ENCODE measurements around the gene FNBP1L.

The FNBP1L gene

DNA sequence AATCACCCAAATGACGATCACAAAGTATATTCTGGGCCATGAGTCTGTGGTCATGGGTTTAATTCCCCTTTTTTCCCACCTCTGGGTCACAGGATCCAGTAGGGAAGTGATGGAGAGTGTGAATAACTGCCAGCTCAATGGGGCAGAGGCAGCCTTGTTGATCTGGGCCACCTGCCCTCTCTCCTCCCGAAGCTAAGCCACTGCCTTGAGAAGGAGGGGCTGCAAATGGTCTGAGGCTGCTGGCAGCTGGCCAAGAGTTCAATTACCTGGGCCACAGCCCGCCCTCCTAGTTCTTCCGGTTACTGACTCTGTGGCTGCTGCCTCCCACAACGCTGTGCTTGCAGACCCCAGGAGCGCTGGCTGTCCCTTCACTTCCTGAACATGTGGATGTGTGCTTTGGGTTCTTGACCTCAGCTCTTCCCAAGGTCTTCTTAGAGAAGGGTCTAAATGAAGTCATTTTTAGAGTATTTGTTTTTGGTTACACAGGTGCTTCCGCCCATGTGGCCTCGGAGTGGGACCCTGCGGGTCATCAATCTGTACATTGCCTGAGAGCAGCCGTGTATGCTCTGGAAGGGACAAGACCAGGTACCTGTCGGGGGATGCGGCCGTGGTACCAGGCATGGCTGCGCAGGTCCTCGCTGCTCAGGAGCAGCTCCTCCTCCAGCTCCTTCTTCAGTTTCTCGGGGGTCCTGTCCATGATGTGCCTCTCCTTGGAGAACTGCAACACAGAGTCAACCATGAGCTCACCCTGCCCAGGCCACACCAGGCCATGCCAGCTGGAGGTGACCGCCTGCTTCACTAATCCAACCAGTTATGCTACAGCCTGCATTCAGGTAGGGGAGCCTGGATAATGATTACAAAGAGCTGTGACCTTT is 144.0 kb downstream of the FNBP1L start:
- DNase-seq = no peak
- Histone ChIP-seq H2BK5ac (ENCODE audit: low read depth, low read length, poor library complexity, severe bottlenecking) (no peak overlapping the region), H4K91ac (ENCODE audit: low read length) (no peak overlapping the region), H2AK5ac (ENCODE audit: low read length, severe bottlenecking) (peak overlapping the region; percentile 30), H3K4me3 (ENCODE audit: insufficient read depth in 1 of 2, low read depth in 1 of 2, low read length in 2 of 2) (no peak overlapping the region), H3K36me3 (ENCODE audit: control insufficient read depth in 1 of 2, insufficient read depth in 2 of 2, low read depth in 1 of 2, low read length in 2 of 2) (peaks cover 39 to 57% of the 10 kb centered on the region in 2 experiments), H3K23ac (ENCODE audit: low read length in 2 of 2) (no peak overlapping the region), H3K9ac (ENCODE audit: low read length) (no peak overlapping the region), H3K9me3 (ENCODE audit: control insufficient read depth, low read length) (no peaks in the 10 kb centered on the region), H3K18ac (ENCODE audit: low read depth in 1 of 2, low read length in 2 of 2) (no peak overlapping the region), H3K27me3 (ENCODE audit: control insufficient read depth in 1 of 2, insufficient read depth in 1 of 2, low read length in 2 of 2) (no peaks in the 10 kb centered on the region), H3K79me1 (replicated peaks; ENCODE audit: low read length, poor library complexity, severe bottlenecking) (peaks cover 35% of the 10 kb centered on the region), H3K4ac (ENCODE audit: low read depth in 1 of 2, low read length in 2 of 2) (no peak overlapping the region), H2BK15ac (ENCODE audit: low read depth, poor library complexity, severe bottlenecking) (peak overlapping the region; percentile 75), H3K27ac (ENCODE audit: low read length, poor library complexity, severe bottlenecking) (peak overlapping the region; percentile 43), H2BK120ac (ENCODE audit: low read depth, low read length) (no peak overlapping the region), H4K8ac (ENCODE audit: low read length) (no peak overlapping the region), H2AFZ (ENCODE audit: low read depth, low read length) (no peak overlapping the region), H3K4me1 (ENCODE audit: control insufficient read depth, insufficient read depth, low read depth, low read length) (peaks cover 34% of the 10 kb centered on the region), H3K14ac (ENCODE audit: low read length in 2 of 2) (no peak overlapping the region), H3K4me2 (ENCODE audit: low read length, poor library complexity, severe bottlenecking) (no peak overlapping the region), H2BK12ac (ENCODE audit: low read length in 2 of 2) (peak overlapping the region in 1 of 2 experiments; percentile 18)
- 80% methylated on average over 16 of the region's 17 CpGs for WGBS

GRCh38 chr1:93592551-93592949 is 144.6 kb downstream of the FNBP1L start:
- no peak overlapping the region for H4K8ac ChIP-seq (ENCODE audit: low read length)
- no peak overlapping the region for H3K4me2 ChIP-seq (ENCODE audit: low read length, poor library complexity, severe bottlenecking)
- no peaks in the 10 kb centered on the region for H3K27me3 ChIP-seq (ENCODE audit: control insufficient read depth in 1 of 2, insufficient read depth in 1 of 2, low read length in 2 of 2)

GRCh38 chr1:93593854-93594602 is 146.1 kb downstream of the FNBP1L start:
- DNase-seq = no peak
- Histone ChIP-seq H3K9ac (ENCODE audit: low read length) (peak overlapping the region; percentile 79), H4K91ac (ENCODE audit: low read length) (peak overlapping the region; percentile 9), H2AFZ (ENCODE audit: low read depth, low read length) (no peak overlapping the region), H2BK5ac (ENCODE audit: low read depth, low read length, poor library complexity, severe bottlenecking) (no peak overlapping the region), H2AK5ac (ENCODE audit: low read length, severe bottlenecking) (no peak overlapping the region), H2BK120ac (ENCODE audit: low read depth, low read length) (no peak overlapping the region), H3K36me3 (ENCODE audit: control insufficient read depth in 1 of 2, insufficient read depth in 2 of 2, low read depth in 1 of 2, low read length in 2 of 2) (peaks cover 19 to 36% of the 10 kb centered on the region in 2 experiments), H4K8ac (ENCODE audit: low read length) (no peak overlapping the region), H3K18ac (ENCODE audit: low read depth in 1 of 2, low read length in 2 of 2) (peak overlapping the region; percentile 11 to 64), H3K4me3 (ENCODE audit: insufficient read depth in 1 of 2, low read depth in 1 of 2, low read length in 2 of 2) (no peak overlapping the region), H3K79me1 (replicated peaks; ENCODE audit: low read length, poor library complexity, severe bottlenecking) (peaks cover 26% of the 10 kb centered on the region), H3K27ac (ENCODE audit: low read length, poor library complexity, severe bottlenecking) (no peak overlapping the region), H3K27me3 (ENCODE audit: control insufficient read depth in 1 of 2, insufficient read depth in 1 of 2, low read length in 2 of 2) (no peaks in the 10 kb centered on the region), H2BK15ac (ENCODE audit: low read depth, poor library complexity, severe bottlenecking) (no peak overlapping the region), H3K23ac (ENCODE audit: low read length in 2 of 2) (peak overlapping the region in 1 of 2 experiments; percentile 34), H3K4me1 (ENCODE audit: control insufficient read depth, insufficient read depth, low read depth, low read length) (peaks cover 24% of the 10 kb centered on the region), H3K4me2 (ENCODE audit: low read length, poor library complexity, severe bottlenecking) (no peak overlapping the region), H2BK12ac (ENCODE audit: low read length in 2 of 2) (peak overlapping the region in 1 of 2 experiments; percentile 90), H3K4ac (ENCODE audit: low read depth in 1 of 2, low read length in 2 of 2) (peak overlapping the region in 1 of 2 experiments; percentile 17), H3K9me3 (ENCODE audit: control insufficient read depth, low read length) (no peaks in the 10 kb centered on the region), H3K14ac (ENCODE audit: low read length in 2 of 2) (peak overlapping the region in 1 of 2 experiments; percentile 46)
- 78% methylated on average over 13 of the region's 13 CpGs for WGBS

More at GRCh38 chr1:93592551-93592949, 144.6 kb downstream of the FNBP1L start:
- Histone ChIP-seq H2BK120ac (ENCODE audit: low read depth, low read length) (no peak overlapping the region), H3K79me1 (replicated peaks; ENCODE audit: low read length, poor library complexity, severe bottlenecking) (peaks cover 30% of the 10 kb centered on the region), H3K27ac (ENCODE audit: low read length, poor library complexity, severe bottlenecking) (peak overlapping the region; percentile 43), H3K18ac (ENCODE audit: low read depth in 1 of 2, low read length in 2 of 2) (peak overlapping the region in 1 of 2 experiments; percentile 54), H2BK5ac (ENCODE audit: low read depth, low read length, poor library complexity, severe bottlenecking) (no peak overlapping the region), H3K9me3 (ENCODE audit: control insufficient read depth, low read length) (no peaks in the 10 kb centered on the region), H3K4me3 (ENCODE audit: insufficient read depth in 1 of 2, low read depth in 1 of 2, low read length in 2 of 2) (no peak overlapping the region), H3K36me3 (ENCODE audit: control insufficient read depth in 1 of 2, insufficient read depth in 2 of 2, low read depth in 1 of 2, low read length in 2 of 2) (peaks cover 33 to 51% of the 10 kb centered on the region in 2 experiments), H2AK5ac (ENCODE audit: low read length, severe bottlenecking) (no peak overlapping the region), H4K91ac (ENCODE audit: low read length) (peak overlapping the region; percentile 40), H3K9ac (ENCODE audit: low read length) (no peak overlapping the region), H3K14ac (ENCODE audit: low read length in 2 of 2) (no peak overlapping the region), H2BK12ac (ENCODE audit: low read length in 2 of 2) (peak overlapping the region in 1 of 2 experiments; percentile 51), H3K23ac (ENCODE audit: low read length in 2 of 2) (peak overlapping the region in 1 of 2 experiments; percentile 46), H3K4me1 (ENCODE audit: control insufficient read depth, insufficient read depth, low read depth, low read length) (peaks cover 34% of the 10 kb centered on the region), H3K4ac (ENCODE audit: low read depth in 1 of 2, low read length in 2 of 2) (no peak overlapping the region), H2BK15ac (ENCODE audit: low read depth, poor library complexity, severe bottlenecking) (no peak overlapping the region), H2AFZ (ENCODE audit: low read depth, low read length) (no peak overlapping the region)
- no peak for DNase-seq
- 98% methylated on average over 6 of the region's 6 CpGs for WGBS

DNA sequence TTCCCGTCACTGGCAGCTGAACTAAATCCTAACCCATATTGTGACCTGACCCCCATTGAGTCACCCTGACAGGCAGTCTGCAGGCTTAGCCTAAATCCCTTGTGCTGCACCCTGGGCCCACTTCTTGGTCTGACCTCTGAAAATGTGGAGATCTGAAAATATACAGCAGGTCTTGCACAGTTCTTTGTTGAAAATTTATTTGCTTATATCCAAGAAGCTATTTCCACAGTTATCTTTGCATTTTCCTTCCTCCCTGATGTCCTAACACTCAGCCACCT is 146.6 kb downstream of the FNBP1L start:
- Histone ChIP-seq H3K79me1 (replicated peaks; ENCODE audit: low read length, poor library complexity, severe bottlenecking) (peaks cover 27% of the 10 kb centered on the region), H2AK5ac (ENCODE audit: low read length, severe bottlenecking) (no peak overlapping the region), H3K9ac (ENCODE audit: low read length) (peak overlapping the region; percentile 79), H3K4me3 (ENCODE audit: insufficient read depth in 1 of 2, low read depth in 1 of 2, low read length in 2 of 2) (no peak overlapping the region), H2AFZ (ENCODE audit: low read depth, low read length) (no peak overlapping the region), H3K4me2 (ENCODE audit: low read length, poor library complexity, severe bottlenecking) (no peak overlapping the region), H3K23ac (ENCODE audit: low read length in 2 of 2) (peak overlapping the region in 1 of 2 experiments; percentile 34), H4K91ac (ENCODE audit: low read length) (no peak overlapping the region), H2BK5ac (ENCODE audit: low read depth, low read length, poor library complexity, severe bottlenecking) (no peak overlapping the region), H3K27ac (ENCODE audit: low read length, poor library complexity, severe bottlenecking) (no peak overlapping the region), H2BK120ac (ENCODE audit: low read depth, low read length) (no peak overlapping the region), H2BK15ac (ENCODE audit: low read depth, poor library complexity, severe bottlenecking) (no peak overlapping the region), H2BK12ac (ENCODE audit: low read length in 2 of 2) (peak overlapping the region in 1 of 2 experiments; percentile 90), H3K36me3 (ENCODE audit: control insufficient read depth in 1 of 2, insufficient read depth in 2 of 2, low read depth in 1 of 2, low read length in 2 of 2) (peaks cover 14 to 31% of the 10 kb centered on the region in 2 experiments), H3K4me1 (ENCODE audit: control insufficient read depth, insufficient read depth, low read depth, low read length) (peaks cover 24% of the 10 kb centered on the region), H3K9me3 (ENCODE audit: control insufficient read depth, low read length) (no peaks in the 10 kb centered on the region), H3K14ac (ENCODE audit: low read length in 2 of 2) (no peak overlapping the region), H3K4ac (ENCODE audit: low read depth in 1 of 2, low read length in 2 of 2) (peak overlapping the region in 1 of 2 experiments; percentile 17), H4K8ac (ENCODE audit: low read length) (no peak overlapping the region), H3K27me3 (ENCODE audit: control insufficient read depth in 1 of 2, insufficient read depth in 1 of 2, low read length in 2 of 2) (no peaks in the 10 kb centered on the region), H3K18ac (ENCODE audit: low read depth in 1 of 2, low read length in 2 of 2) (peak overlapping the region; percentile 11 to 64)
- DNase-seq = no peak
- 50% methylated on average over 1 of the region's 1 CpG for WGBS
